SU-DHL-6 (cell line): ENCODE data around the gene CRTC3.

Experiments used
- H2AFZ ChIP-seq: fragments of 200-600 bp; sonication (generic); 2 replicates; pipeline ENCODE4 v1.6.1; 2014; ENCODE audit warnings: low read depth, mild to moderate bottlenecking, moderate library complexity, mixed read lengths, antibody characterized with exemption, low read length; ENCODE audit not compliant: severe bottlenecking
- H3F3A ChIP-seq: fragments of 200-600 bp; shearing (Covaris generic); 2 replicates; pipeline ENCODE4 v1.6.0; 2016; ENCODE audit warnings: antibody characterized with exemption, mild to moderate bottlenecking; ENCODE audit not compliant: insufficient read depth
- H3K27ac ChIP-seq: fragments of 200-600 bp; sonication (generic); 2 replicates; pipeline ENCODE4 v1.5.1; 2016; ENCODE audit warnings: low read depth, mild to moderate bottlenecking, low read length, moderate library complexity, mixed read lengths
- H3K27me3 ChIP-seq: fragments of 200-600 bp; sonication (generic), shearing (Covaris generic); 2 replicates; pipeline ENCODE4 v1.6.0; 2014; ENCODE audit warnings: mild to moderate bottlenecking, low read length
- H3K36me3 ChIP-seq: fragments of 200-600 bp; sonication (generic); 2 replicates; pipeline ENCODE4 v1.6.1; 2014; ENCODE audit warnings: mild to moderate bottlenecking, low read length, mixed read lengths
- H3K4me2 ChIP-seq: fragments of 300-600, 200-600 bp; shearing (Covaris generic), sonication (generic); 2 replicates; pipeline ENCODE4 v1.6.0; 2014; ENCODE audit warnings: low read length, low read depth, mild to moderate bottlenecking; ENCODE audit not compliant: poor library complexity, severe bottlenecking
- H3K4me3 ChIP-seq: fragments of 200-600 bp; sonication (generic); 2 replicates; pipeline ENCODE4 v1.5.1; 2014; ENCODE audit warnings: antibody characterized with exemption, low read length, mild to moderate bottlenecking, mixed read lengths; ENCODE audit not compliant: insufficient read depth, poor library complexity, severe bottlenecking
- H3K79me2 ChIP-seq: fragments of 200-600 bp; sonication (generic); 2 replicates; pipeline ENCODE4 v1.6.1; 2014; ENCODE audit warnings: mild to moderate bottlenecking, low read length, moderate library complexity; ENCODE audit not compliant: insufficient read depth
- H3K9ac ChIP-seq: fragments of 200-600 bp; sonication (generic); 2 replicates; pipeline ENCODE4 v1.7.0; 2014; ENCODE audit warnings: mild to moderate bottlenecking, low read length
- H3K9me2 ChIP-seq: fragments of 200-600 bp; sonication (generic); replicated peaks from 2 replicates; pipeline ENCODE4 v1.6.1; 2014; ENCODE audit warnings: low read length; ENCODE audit not compliant: insufficient read depth
- H3K9me3 ChIP-seq: fragments of 200-600 bp; sonication (generic); 2 replicates; pipeline ENCODE4 v1.6.1; 2014; ENCODE audit warnings: low read length, mixed read lengths; ENCODE audit not compliant: insufficient read depth
- H4K20me1 ChIP-seq: fragments of 200-600 bp; sonication (generic); 2 replicates; pipeline ENCODE4 v1.6.1; 2014; ENCODE audit warnings: low read depth, mild to moderate bottlenecking, antibody characterized with exemption, low read length, moderate library complexity, mixed read lengths
- EZH2phosphoT487 ChIP-seq: fragments of 200-600 bp; sonication (generic), shearing (Covaris generic); conservative IDR thresholded peaks from 2 replicates; pipeline ENCODE4 v1.6.1; 2018; ENCODE audit warnings: mild to moderate bottlenecking, antibody characterized with exemption, low read length, moderate library complexity, mixed read lengths
- TF ChIP-seq, protein P1 (sequence below): fragments of 200-600 bp; sonication (generic); IDR thresholded peaks from one replicate; pipeline ENCODE4 v1.5.1; 2017; ENCODE audit warnings: antibody characterized with exemption, mild to moderate bottlenecking, low read length, moderate library complexity; ENCODE audit not compliant: insufficient read depth, poor library complexity, severe bottlenecking

Gene CRTC3

DNA sequence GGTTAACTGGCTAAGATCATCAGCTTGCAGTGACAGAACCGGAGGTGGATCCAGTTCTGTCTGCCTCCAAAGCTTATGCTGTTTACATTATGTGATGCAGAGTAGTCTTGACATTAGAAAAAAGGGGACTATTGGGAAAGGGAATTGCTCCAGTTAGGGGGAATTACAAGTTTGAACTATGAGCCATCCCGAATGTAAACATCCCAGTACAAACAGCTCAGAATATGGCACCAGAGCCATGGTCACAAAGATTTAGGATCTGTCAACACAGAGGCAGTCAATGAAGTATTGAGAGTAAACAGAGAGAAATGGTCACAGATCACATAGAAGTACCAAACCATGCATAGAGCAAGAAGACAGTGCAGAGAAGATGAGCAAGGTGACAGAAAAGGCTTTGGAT is 39.8 kb upstream of the CRTC3 start:
- Histone ChIP-seq H3K36me3 (peaks cover 31% of the 10 kb centered on the region), H4K20me1 (no peaks in the 10 kb centered on the region), H3F3A (0 out of 2 replicates have a peak, but pooled peaks cover 3% of the 10 kb centered on the region), H3K9ac (no peak overlapping the region), H3K9me2 (no peaks in the 10 kb centered on the region), H2AFZ (no peak overlapping the region), H3K79me2 (no peaks in the 10 kb centered on the region), H3K27ac (no peak overlapping the region), H3K4me3 (no peak overlapping the region), H3K4me2 (no peak overlapping the region), H3K9me3 (no peaks in the 10 kb centered on the region), H3K27me3 (no peaks in the 10 kb centered on the region)
- TF ChIP-seq, protein P1, sequence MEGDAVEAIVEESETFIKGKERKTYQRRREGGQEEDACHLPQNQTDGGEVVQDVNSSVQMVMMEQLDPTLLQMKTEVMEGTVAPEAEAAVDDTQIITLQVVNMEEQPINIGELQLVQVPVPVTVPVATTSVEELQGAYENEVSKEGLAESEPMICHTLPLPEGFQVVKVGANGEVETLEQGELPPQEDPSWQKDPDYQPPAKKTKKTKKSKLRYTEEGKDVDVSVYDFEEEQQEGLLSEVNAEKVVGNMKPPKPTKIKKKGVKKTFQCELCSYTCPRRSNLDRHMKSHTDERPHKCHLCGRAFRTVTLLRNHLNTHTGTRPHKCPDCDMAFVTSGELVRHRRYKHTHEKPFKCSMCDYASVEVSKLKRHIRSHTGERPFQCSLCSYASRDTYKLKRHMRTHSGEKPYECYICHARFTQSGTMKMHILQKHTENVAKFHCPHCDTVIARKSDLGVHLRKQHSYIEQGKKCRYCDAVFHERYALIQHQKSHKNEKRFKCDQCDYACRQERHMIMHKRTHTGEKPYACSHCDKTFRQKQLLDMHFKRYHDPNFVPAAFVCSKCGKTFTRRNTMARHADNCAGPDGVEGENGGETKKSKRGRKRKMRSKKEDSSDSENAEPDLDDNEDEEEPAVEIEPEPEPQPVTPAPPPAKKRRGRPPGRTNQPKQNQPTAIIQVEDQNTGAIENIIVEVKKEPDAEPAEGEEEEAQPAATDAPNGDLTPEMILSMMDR = no peak
- no peak for TF ChIP-seq EZH2phosphoT487

DNA sequence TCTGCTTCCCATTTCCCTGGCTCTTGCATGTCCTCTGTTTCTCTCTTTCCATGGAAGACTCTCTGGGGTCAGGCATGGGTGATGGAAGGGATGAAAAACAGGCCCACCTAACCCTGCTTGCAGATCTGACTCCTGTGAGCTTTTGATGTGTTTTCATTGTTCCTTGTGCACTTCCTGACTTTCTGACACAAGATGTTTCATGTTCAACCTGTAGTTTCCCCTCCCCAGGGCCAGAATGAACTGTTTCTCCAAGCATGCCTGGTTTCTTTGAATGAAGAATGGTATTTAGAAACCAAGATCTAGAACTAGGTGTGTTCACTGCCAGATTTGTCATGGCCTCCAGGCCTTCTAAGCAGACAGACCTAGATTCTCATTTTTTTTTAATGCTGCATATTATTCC is 36.1 kb upstream of the CRTC3 start:
- H2AFZ ChIP-seq = no peak overlapping the region
- H3K27me3 ChIP-seq = no peaks in the 10 kb centered on the region
- no peak overlapping the region for H3K4me3 ChIP-seq
- H3K9ac ChIP-seq = no peak overlapping the region
- H3K4me2 ChIP-seq = no peak overlapping the region
- no peaks in the 10 kb centered on the region for H4K20me1 ChIP-seq
- H3K36me3 ChIP-seq = peaks cover 29% of the 10 kb centered on the region
- H3K9me3 ChIP-seq = no peaks in the 10 kb centered on the region
- 0 out of 2 replicates have a peak, but pooled peaks cover 3% of the 10 kb centered on the region for H3F3A ChIP-seq
- no peak overlapping the region for H3K27ac ChIP-seq
- H3K9me2 ChIP-seq = no peaks in the 10 kb centered on the region
- TF ChIP-seq, protein P1 = no peak
- TF ChIP-seq EZH2phosphoT487 = no peak
- H3K79me2 ChIP-seq = no peaks in the 10 kb centered on the region

DNA sequence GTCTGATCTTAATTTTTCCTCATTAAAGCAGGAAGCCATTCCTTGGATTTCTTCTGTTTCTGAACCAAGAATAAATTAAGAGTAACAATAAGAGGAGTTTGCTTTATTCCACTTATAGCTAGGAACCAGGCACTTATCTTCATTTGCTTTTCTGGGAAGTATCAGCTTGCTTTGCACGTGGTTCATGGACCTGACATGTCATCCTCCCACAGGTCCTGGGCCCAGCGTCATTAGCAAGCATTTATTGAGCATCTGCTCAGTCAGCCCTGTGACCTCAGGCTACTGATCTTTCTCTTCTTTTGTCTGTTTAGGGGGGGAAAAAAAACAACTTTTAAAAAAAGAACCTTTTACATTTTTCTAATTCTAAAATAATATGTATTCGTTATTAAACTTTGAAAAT is 34.7 kb upstream of the CRTC3 start:
- no peak overlapping the region for H2AFZ ChIP-seq
- H3K27ac ChIP-seq = no peak overlapping the region
- H3K9me3 ChIP-seq = no peaks in the 10 kb centered on the region
- H3K9ac ChIP-seq = no peak overlapping the region
- H3K4me2 ChIP-seq = no peak overlapping the region
- H3K27me3 ChIP-seq = no peaks in the 10 kb centered on the region
- 0 out of 2 replicates have a peak, but pooled peaks cover 3% of the 10 kb centered on the region for H3F3A ChIP-seq
- H4K20me1 ChIP-seq = no peaks in the 10 kb centered on the region
- H3K9me2 ChIP-seq = no peaks in the 10 kb centered on the region
- peaks cover 29% of the 10 kb centered on the region for H3K36me3 ChIP-seq
- TF ChIP-seq, protein P1 = no peak
- H3K79me2 ChIP-seq = no peaks in the 10 kb centered on the region
- no peak overlapping the region for H3K4me3 ChIP-seq

DNA sequence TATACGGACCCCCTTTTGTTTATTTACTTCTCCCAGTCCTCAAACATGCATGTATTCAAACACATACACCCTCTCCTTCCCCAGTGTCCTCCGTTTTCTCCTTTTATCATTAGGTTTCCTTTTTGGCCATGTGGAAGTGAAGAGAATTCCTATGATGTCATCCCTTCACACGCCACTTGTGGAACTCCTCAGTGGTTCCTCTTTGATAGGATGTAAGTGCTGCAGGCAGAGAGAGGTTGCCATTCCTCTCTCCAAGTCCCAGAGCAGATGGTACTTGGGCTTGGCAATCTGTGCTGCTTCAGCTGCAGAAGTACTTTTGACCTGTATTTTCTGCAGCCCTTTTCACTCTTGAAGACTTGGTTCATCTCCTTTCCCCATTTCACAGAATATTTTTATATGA is 32.9 kb upstream of the CRTC3 start:
- Histone ChIP-seq H3F3A (0 out of 2 replicates have a peak, but pooled peaks cover 3% of the 10 kb centered on the region), H3K9ac (no peak overlapping the region), H3K9me3 (no peaks in the 10 kb centered on the region), H3K27me3 (no peaks in the 10 kb centered on the region), H3K4me2 (no peak overlapping the region), H3K4me3 (no peak overlapping the region), H4K20me1 (no peaks in the 10 kb centered on the region), H3K79me2 (no peaks in the 10 kb centered on the region), H2AFZ (no peak overlapping the region), H3K36me3 (peaks cover 25% of the 10 kb centered on the region), H3K9me2 (no peaks in the 10 kb centered on the region), H3K27ac (no peak overlapping the region)
- TF ChIP-seq, protein P1 = no peak
- no peak for TF ChIP-seq EZH2phosphoT487
